PFSK-1 (cell line): Measurements from ENCODE around the gene DOK4. TPM values are rescaled to one million over a fixed set of nuclear protein-coding genes. Genes with fewer than 3 reads are reported as not detected.

ENCODE experiments used
- FOXP2 ChIP-seq: optimal IDR thresholded peaks from 2 replicates; pipeline ENCODE3; 2011; ENCODE audit warnings: borderline replicate concordance, control low read depth, inconsistent platforms; ENCODE audit not compliant: insufficient read depth; ENCODE audit errors: extremely low read length, extremely low read depth
- POLR2AphosphoS5 ChIP-seq: IDR thresholded peaks from 2 replicates; pipeline ENCODE4 v1.6.1; 2012; ENCODE audit warnings: low read depth, mild to moderate bottlenecking, control low read depth, low read length, moderate library complexity
- SIN3A ChIP-seq: IDR thresholded peaks from 2 replicates; pipeline ENCODE4 v1.6.1; 2012; ENCODE audit warnings: mild to moderate bottlenecking, low read length, moderate library complexity, borderline replicate concordance; ENCODE audit not compliant: insufficient read depth
- TAF1 ChIP-seq: IDR thresholded peaks from 2 replicates; pipeline ENCODE4 v1.6.1; 2012; ENCODE audit warnings: low read length, control low read depth, borderline replicate concordance; ENCODE audit not compliant: insufficient read depth
- polyA plus RNA-seq: library from polyadenylated mRNA; unstranded; fragments of >200 nt; gene quantifications from one replicate; pipeline ENCODE4 v1.2.1, GENCODE V29; 2012; ENCODE audit warnings: low read depth, missing spikeins; ENCODE audit not compliant: insufficient read length
- TF ChIP-seq, protein P1 (sequence below), 2 experiments: IDR thresholded peaks; 2 replicates each; pipeline versions ENCODE4 v1.6.1 to v1.8.0; 2011 to 2012; ENCODE audit warnings: low read depth in 2 of 2, low read length in 2 of 2, control low read depth in 1 of 2, inconsistent platforms in 1 of 2, mild to moderate bottlenecking in 1 of 2, moderate library complexity in 1 of 2; ENCODE audit not compliant: insufficient read depth in 1 of 2

DOK4 gene
- polyA plus RNA-seq = 28.9 TPM

GRCh38 chr16:57485916-57486857 is at the start of gene DOK4:
TSS of gene DOK4 (minus strand) at chr16:57486493. CDS start at chr16:57479507, 6,986 bp downstream.
- TF ChIP-seq, protein P1, sequence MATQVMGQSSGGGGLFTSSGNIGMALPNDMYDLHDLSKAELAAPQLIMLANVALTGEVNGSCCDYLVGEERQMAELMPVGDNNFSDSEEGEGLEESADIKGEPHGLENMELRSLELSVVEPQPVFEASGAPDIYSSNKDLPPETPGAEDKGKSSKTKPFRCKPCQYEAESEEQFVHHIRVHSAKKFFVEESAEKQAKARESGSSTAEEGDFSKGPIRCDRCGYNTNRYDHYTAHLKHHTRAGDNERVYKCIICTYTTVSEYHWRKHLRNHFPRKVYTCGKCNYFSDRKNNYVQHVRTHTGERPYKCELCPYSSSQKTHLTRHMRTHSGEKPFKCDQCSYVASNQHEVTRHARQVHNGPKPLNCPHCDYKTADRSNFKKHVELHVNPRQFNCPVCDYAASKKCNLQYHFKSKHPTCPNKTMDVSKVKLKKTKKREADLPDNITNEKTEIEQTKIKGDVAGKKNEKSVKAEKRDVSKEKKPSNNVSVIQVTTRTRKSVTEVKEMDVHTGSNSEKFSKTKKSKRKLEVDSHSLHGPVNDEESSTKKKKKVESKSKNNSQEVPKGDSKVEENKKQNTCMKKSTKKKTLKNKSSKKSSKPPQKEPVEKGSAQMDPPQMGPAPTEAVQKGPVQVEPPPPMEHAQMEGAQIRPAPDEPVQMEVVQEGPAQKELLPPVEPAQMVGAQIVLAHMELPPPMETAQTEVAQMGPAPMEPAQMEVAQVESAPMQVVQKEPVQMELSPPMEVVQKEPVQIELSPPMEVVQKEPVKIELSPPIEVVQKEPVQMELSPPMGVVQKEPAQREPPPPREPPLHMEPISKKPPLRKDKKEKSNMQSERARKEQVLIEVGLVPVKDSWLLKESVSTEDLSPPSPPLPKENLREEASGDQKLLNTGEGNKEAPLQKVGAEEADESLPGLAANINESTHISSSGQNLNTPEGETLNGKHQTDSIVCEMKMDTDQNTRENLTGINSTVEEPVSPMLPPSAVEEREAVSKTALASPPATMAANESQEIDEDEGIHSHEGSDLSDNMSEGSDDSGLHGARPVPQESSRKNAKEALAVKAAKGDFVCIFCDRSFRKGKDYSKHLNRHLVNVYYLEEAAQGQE (IDR thresholded peaks at IDR 0.05; ENCODE audit: insufficient read depth in 1 of 2, low read depth in 2 of 2, low read length in 2 of 2) = no peak
- TF ChIP-seq TAF1 = peak; percentile 59; the same call in 1 of the 2 replicates
- TF ChIP-seq FOXP2 = peak; percentile 49

- TF ChIP-seq FOXP2 (no peak), POLR2AphosphoS5 (0 out of 2 replicates have a peak, but pooled peaks have one; percentile 18)
Measured at GRCh38 chr16:57535680-57536305, 49.5 kb upstream of the DOK4 start.

DNA sequence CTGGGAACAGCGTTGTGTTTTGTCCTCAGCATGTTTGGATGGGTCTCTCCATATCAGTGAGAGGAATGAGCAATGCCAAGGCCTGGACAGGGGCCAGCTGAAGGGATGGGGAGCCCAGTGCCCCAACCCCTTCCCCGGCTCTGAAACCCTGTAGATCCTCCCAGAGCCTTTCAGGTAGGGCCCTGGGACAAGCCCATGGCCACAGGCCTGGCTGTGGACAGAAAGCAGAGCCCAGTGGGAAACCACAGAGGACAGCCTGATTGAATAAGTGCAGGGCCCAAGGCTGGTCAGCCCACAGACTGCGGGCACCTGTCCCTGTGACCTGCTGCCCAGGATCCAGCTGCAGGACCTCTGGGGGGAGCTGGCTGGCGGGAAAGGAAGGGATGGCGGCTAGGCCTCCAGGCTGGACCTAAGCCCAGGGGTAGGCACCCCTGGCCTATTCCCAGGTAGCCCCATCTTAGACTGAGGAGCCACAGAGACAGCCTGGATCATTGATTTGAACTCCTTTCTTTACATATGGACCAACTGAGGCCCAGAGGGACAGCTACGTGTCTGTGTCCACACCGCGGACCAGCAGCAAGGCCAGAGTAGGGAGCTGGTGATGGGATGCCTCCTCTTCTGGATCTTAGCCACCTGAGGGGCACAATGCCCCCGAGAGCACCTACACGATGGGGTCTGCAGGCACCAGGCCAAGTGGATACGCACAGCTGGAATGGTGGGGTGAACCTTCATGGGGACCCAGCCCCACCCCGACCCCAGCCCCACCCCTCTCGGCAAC is 48.8 kb upstream of the DOK4 start:
- no peak for TF ChIP-seq TAF1
- TF ChIP-seq, protein P1 (IDR thresholded peaks at IDR 0.05; ENCODE audit: insufficient read depth in 1 of 2, low read depth in 2 of 2, low read length in 2 of 2) = no peak
- TF ChIP-seq FOXP2 = no peak
- TF ChIP-seq POLR2AphosphoS5 = no peak
- TF ChIP-seq SIN3A = no peak

DNA sequence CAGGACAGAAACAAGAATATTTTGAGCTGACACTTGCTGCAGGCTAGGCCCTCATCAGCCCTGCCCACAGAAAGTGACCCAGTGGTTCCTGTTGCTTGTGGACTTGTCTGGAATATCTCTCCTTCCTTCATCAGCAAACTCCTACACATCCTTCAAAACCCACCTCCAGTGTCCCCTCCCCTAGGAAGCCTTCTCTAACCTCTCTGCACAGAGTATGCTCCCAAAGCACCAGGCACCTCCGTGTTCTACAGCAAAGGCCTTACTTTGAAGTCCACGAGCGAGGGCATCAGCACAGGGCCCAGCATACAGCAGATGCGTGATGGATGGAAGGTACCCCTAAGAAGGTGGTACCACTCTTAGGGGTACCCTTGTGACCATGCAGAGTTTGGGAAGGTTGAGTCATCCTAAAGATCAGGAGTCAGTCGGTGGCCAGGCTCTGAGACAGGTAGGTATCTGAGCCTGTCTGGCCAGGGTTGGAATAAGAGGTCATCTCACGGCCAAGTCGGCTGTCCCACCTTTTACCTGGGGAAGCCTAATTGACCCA is 48.1 kb upstream of the DOK4 start:
- no peak for TF ChIP-seq FOXP2
- TF ChIP-seq, protein P1 (IDR thresholded peaks at IDR 0.05; ENCODE audit: insufficient read depth in 1 of 2, low read depth in 2 of 2, low read length in 2 of 2) = no peak
- no peak for TF ChIP-seq POLR2AphosphoS5
- no peak for TF ChIP-seq TAF1
- no peak for TF ChIP-seq SIN3A

DNA sequence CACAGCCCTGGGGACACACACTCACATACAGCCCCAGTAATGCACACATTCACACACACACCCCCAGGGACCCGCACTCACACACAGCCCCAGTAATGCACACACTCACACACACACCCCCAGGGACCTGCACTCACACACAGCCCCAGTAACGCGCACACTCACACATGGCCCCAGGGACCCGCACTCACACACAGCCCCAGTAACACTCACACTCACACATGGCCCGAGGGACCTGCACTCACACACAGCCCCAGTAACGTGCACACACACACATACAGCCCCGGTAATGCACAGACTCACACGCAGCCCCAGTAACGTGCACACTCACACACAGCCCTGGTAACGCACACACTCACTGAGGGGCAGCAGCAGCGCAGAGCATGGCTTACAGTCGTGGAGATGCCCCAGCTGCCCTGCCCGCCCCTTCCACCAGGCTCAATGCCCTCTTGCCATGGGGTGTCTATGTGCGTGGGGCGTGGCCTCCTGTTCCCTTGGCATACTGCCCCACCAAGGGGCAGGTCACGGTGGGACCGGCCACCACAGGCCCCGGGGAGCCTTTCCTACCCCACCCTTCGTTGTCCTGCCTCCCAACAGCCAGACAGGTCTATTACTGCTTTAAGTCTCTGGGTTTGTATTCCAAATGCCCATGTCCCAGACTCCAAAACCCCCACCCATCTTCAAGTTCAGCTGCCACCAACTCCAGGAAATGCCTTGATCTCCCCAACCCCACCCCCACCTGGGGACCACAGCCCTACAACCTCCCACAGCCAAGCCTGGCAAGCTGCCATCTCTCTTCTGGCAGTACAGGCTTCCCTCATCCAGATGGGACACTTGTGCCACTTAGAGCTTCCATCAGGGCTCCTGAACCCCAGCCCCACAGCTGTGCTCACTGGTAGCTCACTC is 47.4 kb upstream of the DOK4 start:
- TF ChIP-seq FOXP2 = no peak
- no peak for TF ChIP-seq POLR2AphosphoS5
- no peak for TF ChIP-seq SIN3A
- no peak for TF ChIP-seq TAF1
- TF ChIP-seq, protein P1 (IDR thresholded peaks at IDR 0.05; ENCODE audit: insufficient read depth in 1 of 2, low read depth in 2 of 2, low read length in 2 of 2) = no peak
